Measurements from ENCODE around the gene DNAJC18. TPM values are rescaled to one million over a fixed set of nuclear protein-coding genes. Genes with fewer than 3 reads are reported as not detected.

Gene DNAJC18
- total RNA-seq, 1 experiment from 2014 or later = 16.7 TPM

DNA sequence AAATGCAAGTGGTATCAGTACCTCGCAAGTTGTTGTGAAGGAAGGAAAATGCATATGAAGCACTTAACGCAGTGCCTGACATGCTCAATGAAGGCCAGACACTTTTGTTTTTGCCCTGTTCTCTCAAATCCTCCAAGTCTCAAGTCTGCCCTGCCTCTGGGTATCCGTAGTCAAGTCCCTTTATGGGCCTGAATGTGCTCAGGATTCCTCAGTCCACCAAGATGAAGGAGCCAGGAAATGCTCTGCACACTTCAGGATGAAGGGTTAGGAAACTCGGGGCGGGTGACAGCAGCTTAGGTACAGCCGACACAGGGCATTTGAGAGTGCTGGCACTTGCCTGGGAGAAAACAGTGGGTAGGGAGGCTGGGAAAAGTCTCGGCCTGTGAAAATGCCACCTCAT is 21.9 kb upstream of the DNAJC18 start:
- no TSS peak for BruUV-seq (replicated peaks)
- no peak overlapping the region for H3K4me3 ChIP-seq (ENCODE audit: low read depth, low read length, poor library complexity, severe bottlenecking)
- no peak overlapping the region for H3K27ac ChIP-seq (ENCODE audit: low read depth, low read length, poor library complexity, severe bottlenecking)
- DNase-seq (ENCODE audit: low spot score) = no peak
- no peaks in the 10 kb centered on the region for H3K36me3 ChIP-seq (ENCODE audit: insufficient read depth, low read length, poor library complexity, severe bottlenecking)
- no peaks in the 10 kb centered on the region for H3K27me3 ChIP-seq (replicated peaks; ENCODE audit: insufficient read depth, low read depth, low read length, poor library complexity)
- H3K9me3 ChIP-seq (ENCODE audit: low read depth, low read length, poor library complexity, severe bottlenecking) = no peaks in the 10 kb centered on the region
- intact Hi-C loops (cut with micrococcal nuclease; ENCODE audit: unreplicated experiment) = no loop called here
- TF ChIP-seq, protein P1, sequence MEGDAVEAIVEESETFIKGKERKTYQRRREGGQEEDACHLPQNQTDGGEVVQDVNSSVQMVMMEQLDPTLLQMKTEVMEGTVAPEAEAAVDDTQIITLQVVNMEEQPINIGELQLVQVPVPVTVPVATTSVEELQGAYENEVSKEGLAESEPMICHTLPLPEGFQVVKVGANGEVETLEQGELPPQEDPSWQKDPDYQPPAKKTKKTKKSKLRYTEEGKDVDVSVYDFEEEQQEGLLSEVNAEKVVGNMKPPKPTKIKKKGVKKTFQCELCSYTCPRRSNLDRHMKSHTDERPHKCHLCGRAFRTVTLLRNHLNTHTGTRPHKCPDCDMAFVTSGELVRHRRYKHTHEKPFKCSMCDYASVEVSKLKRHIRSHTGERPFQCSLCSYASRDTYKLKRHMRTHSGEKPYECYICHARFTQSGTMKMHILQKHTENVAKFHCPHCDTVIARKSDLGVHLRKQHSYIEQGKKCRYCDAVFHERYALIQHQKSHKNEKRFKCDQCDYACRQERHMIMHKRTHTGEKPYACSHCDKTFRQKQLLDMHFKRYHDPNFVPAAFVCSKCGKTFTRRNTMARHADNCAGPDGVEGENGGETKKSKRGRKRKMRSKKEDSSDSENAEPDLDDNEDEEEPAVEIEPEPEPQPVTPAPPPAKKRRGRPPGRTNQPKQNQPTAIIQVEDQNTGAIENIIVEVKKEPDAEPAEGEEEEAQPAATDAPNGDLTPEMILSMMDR (conservative IDR thresholded peaks at IDR 0.05; ENCODE audit: low read depth, low read length) = no peak
- TF ChIP-seq EZH2 (IDR thresholded peaks at IDR 0.05; ENCODE audit: borderline replicate concordance, low read depth, low read length, poor library complexity, severe bottlenecking) = no peak
- peaks cover 9% of the 10 kb centered on the region for H3K4me1 ChIP-seq (ENCODE audit: insufficient read depth, low read length, poor library complexity, severe bottlenecking)
- CTCF ChIA-PET = no interaction called here
- POLR2A ChIA-PET (ENCODE audit: low non-redundant PET) = no interaction called here

DNA sequence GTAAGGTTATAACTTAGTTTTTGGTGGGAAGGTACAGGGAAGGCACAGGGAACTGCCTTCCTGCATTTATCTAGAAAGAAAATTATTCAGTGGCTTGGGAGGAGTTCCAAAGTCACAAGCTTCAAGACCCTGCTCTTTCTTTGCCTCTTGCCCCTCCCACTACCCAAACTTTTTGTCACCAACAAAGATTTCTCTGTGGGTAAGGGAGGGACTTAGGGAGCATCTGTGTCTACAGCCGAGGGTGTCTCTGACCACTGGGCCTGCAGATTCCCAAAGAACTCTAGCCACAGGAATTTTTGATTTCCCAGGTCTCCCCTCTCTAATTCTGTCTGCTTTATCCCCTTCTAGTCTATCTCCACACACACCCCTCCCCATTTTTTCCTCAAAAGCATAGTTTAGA is 21.1 kb upstream of the DNAJC18 start:
- peaks cover 9% of the 10 kb centered on the region for H3K4me1 ChIP-seq (ENCODE audit: insufficient read depth, low read length, poor library complexity, severe bottlenecking)
- TF ChIP-seq, protein P1 (conservative IDR thresholded peaks at IDR 0.05; ENCODE audit: low read depth, low read length) = no peak
- TF ChIP-seq EZH2 (IDR thresholded peaks at IDR 0.05; ENCODE audit: borderline replicate concordance, low read depth, low read length, poor library complexity, severe bottlenecking) = no peak
- BruUV-seq (replicated peaks) = no TSS peak
- no peaks in the 10 kb centered on the region for H3K36me3 ChIP-seq (ENCODE audit: insufficient read depth, low read length, poor library complexity, severe bottlenecking)
- H3K4me3 ChIP-seq (ENCODE audit: low read depth, low read length, poor library complexity, severe bottlenecking) = no peak overlapping the region
- DNase-seq (ENCODE audit: low spot score) = no peak
- intact Hi-C loops (cut with micrococcal nuclease; ENCODE audit: unreplicated experiment) = no loop called here
- H3K27ac ChIP-seq (ENCODE audit: low read depth, low read length, poor library complexity, severe bottlenecking) = no peak overlapping the region
- no peaks in the 10 kb centered on the region for H3K27me3 ChIP-seq (replicated peaks; ENCODE audit: insufficient read depth, low read depth, low read length, poor library complexity)
- CTCF ChIA-PET = interaction anchor here (0.5 kb wide), 1 partner anchor 328 kb away, joined by 5 read pairs; no protein-coding TSS in a partner anchor
- H3K9me3 ChIP-seq (ENCODE audit: low read depth, low read length, poor library complexity, severe bottlenecking) = no peaks in the 10 kb centered on the region
- POLR2A ChIA-PET (ENCODE audit: low non-redundant PET) = interaction anchor here (0.6 kb wide), 1 partner anchor 24 kb away, joined by 3 read pairs; no protein-coding TSS in a partner anchor

DNA sequence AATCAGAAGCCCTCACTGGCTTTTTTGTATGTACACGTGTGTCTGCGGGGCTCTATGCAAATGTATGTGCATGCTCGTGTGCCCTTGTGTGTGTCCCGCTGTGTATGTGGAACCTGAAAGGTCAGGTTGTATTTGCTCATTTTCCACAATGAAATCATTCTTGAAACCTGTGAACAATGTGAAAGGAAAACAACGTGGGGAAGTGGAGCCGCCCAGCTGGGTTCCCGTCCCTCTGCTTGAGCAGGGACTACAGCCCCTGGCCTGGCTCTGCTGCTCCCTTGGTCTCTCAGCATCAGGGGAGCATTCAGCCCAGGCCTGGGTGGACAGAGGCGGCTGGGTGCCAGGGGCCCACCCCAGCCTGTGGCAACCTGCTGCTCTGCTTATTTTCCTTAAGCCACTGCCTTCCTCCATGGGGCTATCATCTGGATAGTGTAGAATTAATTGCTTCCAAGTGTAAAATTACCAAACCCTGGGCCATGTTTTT is 20.2 kb upstream of the DNAJC18 start:
- Histone ChIP-seq H3K4me3 (ENCODE audit: low read depth, low read length, poor library complexity, severe bottlenecking) (no peak overlapping the region), H3K9me3 (ENCODE audit: low read depth, low read length, poor library complexity, severe bottlenecking) (no peaks in the 10 kb centered on the region), H3K4me1 (ENCODE audit: insufficient read depth, low read length, poor library complexity, severe bottlenecking) (peaks cover 9% of the 10 kb centered on the region), H3K36me3 (ENCODE audit: insufficient read depth, low read length, poor library complexity, severe bottlenecking) (no peaks in the 10 kb centered on the region), H3K27ac (ENCODE audit: low read depth, low read length, poor library complexity, severe bottlenecking) (no peak overlapping the region), H3K27me3 (replicated peaks; ENCODE audit: insufficient read depth, low read depth, low read length, poor library complexity) (no peaks in the 10 kb centered on the region)
- BruUV-seq (replicated peaks) = no TSS peak
- ChIA-PET POLR2A (ENCODE audit: low non-redundant PET) (no interaction called here), CTCF (no interaction called here)
- intact Hi-C loops (cut with micrococcal nuclease; ENCODE audit: unreplicated experiment) = no loop called here
- TF ChIP-seq EZH2 (IDR thresholded peaks at IDR 0.05; ENCODE audit: borderline replicate concordance, low read depth, low read length, poor library complexity, severe bottlenecking) = no peak
- TF ChIP-seq, protein P1 (conservative IDR thresholded peaks at IDR 0.05; ENCODE audit: low read depth, low read length) = no peak
- no peak for DNase-seq (ENCODE audit: low spot score)

Data from A673 (cell line).